LNCAP (cell line): ENCODE data around the gene FAM174B.

ENCODE experiments used
- CTCF ChIP-seq: fragments of 450-650 bp; IDR thresholded peaks from 2 replicates; pipeline ENCODE4 v1.5.1; 2017; ENCODE audit warnings: mild to moderate bottlenecking

The FAM174B gene

GRCh38 chr15:92638291-92638708 lies 17.3 kb downstream of the FAM174B start:
- TF ChIP-seq CTCF, result no peak

GRCh38 chr15:92637626-92638025 lies 17.9 kb downstream of the FAM174B start:
- no peak for TF ChIP-seq CTCF

- no peak for TF ChIP-seq CTCF
Observed at GRCh38 chr15:92636908-92637481, 18.6 kb downstream of the FAM174B start.

- no peak for TF ChIP-seq CTCF
Observed at GRCh38 chr15:92636401-92636907, 19.1 kb downstream of the FAM174B start.

GRCh38 chr15:92634671-92635201 lies 20.8 kb downstream of the FAM174B start:
- no peak for TF ChIP-seq CTCF

- TF ChIP-seq CTCF, result no peak
Observed at GRCh38 chr15:92634060-92634459, 21.5 kb downstream of the FAM174B start.

GRCh38 chr15:92633418-92633817 lies 22.2 kb downstream of the FAM174B start:
- TF ChIP-seq CTCF, result no peak
